PC-3 (cell line): ENCODE measurements around the gene PDXK. TPM values are rescaled to one million over a fixed set of nuclear protein-coding genes. Genes with fewer than 3 reads are reported as not detected.

Experiments
- ATAC-seq: fragments of 200-7000 bp; cut with Tn5 transposase; 2 replicates; pipeline ENCODE4 v1.9.1; 2020; ENCODE audit warnings: mild to moderate bottlenecking, moderate library complexity
- BruUV-seq: library from RNA; stranded (reverse); fragments of 400-500 nt; replicated peaks from 2 replicates; lab custom pipeline; 2021; lab: Mats Ljungman, UMichigan
- CTCF ChIA-PET: fragments of 300-600 bp; sonication (Branson Sonifier 250); formaldehyde crosslinking; loops from one replicate; lab custom pipeline; 2022; ENCODE audit warnings: antibody characterized with exemption; lab: Charles Lee
- POLR2A ChIA-PET: fragments of 300-600 bp; sonication (Branson Sonifier 250); formaldehyde crosslinking; loops from one replicate; lab custom pipeline; 2022; ENCODE audit warnings: antibody characterized with exemption; ENCODE audit not compliant: unreplicated experiment; lab: Charles Lee
- DNase-seq: peaks from one replicate; pipeline ENCODE4 v3.0.0-alpha.2; 2015
- H2AFZ ChIP-seq: fragments of 300-600 bp; sonication (generic); 2 replicates; pipeline ENCODE4 v1.6.0; 2016; ENCODE audit warnings: antibody characterized with exemption, low read length
- H3F3A ChIP-seq: fragments of 300-600 bp; sonication (generic); one replicate; pipeline ENCODE4 v1.6.0; 2017; ENCODE audit warnings: antibody characterized with exemption, low read length, control low read depth, mild to moderate bottlenecking; ENCODE audit not compliant: unreplicated experiment
- H3K27ac ChIP-seq: fragments of 300-600 bp; sonication (generic); 2 replicates; pipeline ENCODE4 v1.5.1; 2016; ENCODE audit warnings: mild to moderate bottlenecking, low read length
- H3K27me3 ChIP-seq: fragments of 300-600 bp; sonication (generic); 2 replicates; pipeline ENCODE4 v1.6.1; 2016; ENCODE audit warnings: low read length, mixed read lengths
- H3K36me3 ChIP-seq: fragments of 300-600 bp; sonication (generic); 2 replicates; pipeline ENCODE4 v1.6.1; 2016; ENCODE audit warnings: low read depth, mixed run types, low read length, mixed read lengths
- H3K4me1 ChIP-seq: fragments of 300-600 bp; sonication (generic); 2 replicates; pipeline ENCODE4 v1.5.1; 2016; ENCODE audit warnings: low read length; ENCODE audit not compliant: insufficient read depth
- H3K4me2 ChIP-seq: fragments of 300-600 bp; sonication (generic); 2 replicates; pipeline ENCODE4 v1.6.0; 2016; ENCODE audit warnings: low read length
- H3K4me3 ChIP-seq: fragments of 300-600 bp; sonication (generic); 2 replicates; pipeline ENCODE4 v1.5.1; 2016; ENCODE audit warnings: mild to moderate bottlenecking, low read length, mixed read lengths
- H3K79me2 ChIP-seq: fragments of 300-600 bp; sonication (generic); 2 replicates; pipeline ENCODE4 v1.6.1; 2017; ENCODE audit warnings: low read length, mixed read lengths
- H3K9ac ChIP-seq: fragments of 300-600 bp; sonication (generic); 2 replicates; pipeline ENCODE4 v1.6.0; 2016; ENCODE audit warnings: mild to moderate bottlenecking, low read length
- H3K9me2 ChIP-seq: fragments of 300-600 bp; sonication (generic); replicated peaks from 2 replicates; pipeline ENCODE4 v1.6.1; 2016; ENCODE audit warnings: mixed run types, low read length, mixed read lengths
- H3K9me3 ChIP-seq: fragments of 300-600 bp; sonication (generic); 2 replicates; pipeline ENCODE4 v1.6.1; 2016; ENCODE audit warnings: low read length, mixed read lengths
- H4K20me1 ChIP-seq: fragments of 300-600 bp; sonication (generic); 2 replicates; pipeline ENCODE4 v1.6.1; 2016; ENCODE audit warnings: low read length, mixed read lengths
- EZH2 ChIP-seq: fragments of 300-600 bp; sonication (generic); IDR thresholded peaks from one replicate; pipeline ENCODE4 v1.6.1; 2017; ENCODE audit warnings: antibody characterized with exemption, mild to moderate bottlenecking, low read length; ENCODE audit not compliant: unreplicated experiment
- EZH2phosphoT487 ChIP-seq: fragments of 300-600 bp; sonication (generic); IDR thresholded peaks from 2 replicates; pipeline ENCODE4 v1.6.1; 2018; ENCODE audit warnings: mild to moderate bottlenecking, antibody characterized with exemption, low read length, borderline replicate concordance
- intact Hi-C: fragments of 100-400 bp; cut with micrococcal nuclease; formaldehyde crosslinking; loops from 2 replicates; pipeline ENCODE4 v1.9.0; 2023
- total RNA-seq: library from RNA; depleted of rRNA; stranded (reverse); fragments of >200 nt; gene quantifications from 2 replicates; pipeline ENCODE4 v1.2.3, GENCODE V29; 2014
- TF ChIP-seq, protein P1 (sequence below): fragments of 300-600 bp; sonication (generic); conservative IDR thresholded peaks from 2 replicates; pipeline ENCODE4 v1.5.1; 2017; ENCODE audit warnings: antibody characterized with exemption, low read depth, mild to moderate bottlenecking, low read length

Gene PDXK
- total RNA-seq, 1 experiment from 2014 or later, result 464 TPM

DNA sequence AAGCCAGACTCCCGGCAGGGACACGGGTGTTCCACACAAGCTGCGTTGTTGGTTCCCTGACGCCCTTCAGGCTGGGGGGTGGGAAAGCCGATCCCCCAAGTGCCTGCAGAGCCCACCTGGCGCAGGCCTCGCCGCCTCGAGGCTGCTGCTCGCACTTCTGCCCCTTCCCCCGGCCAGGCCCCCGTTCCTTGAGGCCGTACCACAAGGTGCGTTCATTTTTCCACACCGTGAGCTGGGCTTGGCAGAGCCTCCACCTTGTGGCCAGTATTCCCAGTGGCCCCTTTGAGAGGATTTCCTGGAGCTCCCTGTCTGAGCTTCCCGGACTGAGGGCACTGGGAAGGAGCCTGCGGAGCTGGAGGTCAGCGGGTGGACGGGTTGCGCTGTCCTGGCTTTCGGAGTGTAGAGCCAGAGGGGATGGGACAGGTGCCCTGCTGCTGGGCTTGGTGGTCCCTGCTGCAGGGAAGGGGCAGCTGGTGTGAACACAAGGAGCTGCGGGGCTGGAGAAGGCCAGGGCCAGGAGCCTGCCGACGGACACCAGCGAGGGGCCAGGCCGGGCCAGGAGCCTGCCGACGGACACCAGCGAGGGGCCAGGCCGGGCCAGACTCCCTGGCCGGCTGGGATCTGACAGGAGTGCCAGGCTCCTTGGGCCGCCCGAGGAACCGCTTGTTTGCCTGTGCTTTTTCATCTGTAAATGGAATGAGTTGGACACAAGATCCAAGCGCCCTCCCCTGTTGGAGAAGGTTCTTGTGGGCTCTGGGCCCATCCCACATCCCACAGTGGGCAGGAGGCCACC lies 18.4 kb downstream of the PDXK start:
- POLR2A ChIA-PET, result interaction anchor here (0.5 kb wide), 1 partner anchor 24 kb away, joined by 3 read pairs; no protein-coding TSS in a partner anchor
- intact Hi-C loops, result no loop called here
- Histone ChIP-seq H3K27me3 (no peaks in the 10 kb centered on the region), H3K9me3 (no peaks in the 10 kb centered on the region), H3K4me3 (no peak overlapping the region), H3K9ac (no peak overlapping the region), H2AFZ (no peak overlapping the region), H3K9me2 (no peaks in the 10 kb centered on the region), H3K27ac (no peak overlapping the region), H3K36me3 (peaks cover 50% of the 10 kb centered on the region), H3K4me2 (no peak overlapping the region), H3F3A (no peaks in the 10 kb centered on the region), H3K4me1 (0 out of 2 replicates have a peak, but pooled peaks cover 3% of the 10 kb centered on the region), H4K20me1 (0 out of 2 replicates have a peak, but pooled peaks cover 25% of the 10 kb centered on the region), H3K79me2 (peaks cover 70% of the 10 kb centered on the region)
- CTCF ChIA-PET, result interaction anchor here (0.6 kb wide), 1 partner anchor 193 kb away, joined by 8 read pairs; no protein-coding TSS in a partner anchor
- BruUV-seq, result no TSS peak
- TF ChIP-seq, protein P1, sequence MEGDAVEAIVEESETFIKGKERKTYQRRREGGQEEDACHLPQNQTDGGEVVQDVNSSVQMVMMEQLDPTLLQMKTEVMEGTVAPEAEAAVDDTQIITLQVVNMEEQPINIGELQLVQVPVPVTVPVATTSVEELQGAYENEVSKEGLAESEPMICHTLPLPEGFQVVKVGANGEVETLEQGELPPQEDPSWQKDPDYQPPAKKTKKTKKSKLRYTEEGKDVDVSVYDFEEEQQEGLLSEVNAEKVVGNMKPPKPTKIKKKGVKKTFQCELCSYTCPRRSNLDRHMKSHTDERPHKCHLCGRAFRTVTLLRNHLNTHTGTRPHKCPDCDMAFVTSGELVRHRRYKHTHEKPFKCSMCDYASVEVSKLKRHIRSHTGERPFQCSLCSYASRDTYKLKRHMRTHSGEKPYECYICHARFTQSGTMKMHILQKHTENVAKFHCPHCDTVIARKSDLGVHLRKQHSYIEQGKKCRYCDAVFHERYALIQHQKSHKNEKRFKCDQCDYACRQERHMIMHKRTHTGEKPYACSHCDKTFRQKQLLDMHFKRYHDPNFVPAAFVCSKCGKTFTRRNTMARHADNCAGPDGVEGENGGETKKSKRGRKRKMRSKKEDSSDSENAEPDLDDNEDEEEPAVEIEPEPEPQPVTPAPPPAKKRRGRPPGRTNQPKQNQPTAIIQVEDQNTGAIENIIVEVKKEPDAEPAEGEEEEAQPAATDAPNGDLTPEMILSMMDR, result no peak
- TF ChIP-seq EZH2, result no peak
- DNase-seq, result no peak
- no peak for ATAC-seq

DNA sequence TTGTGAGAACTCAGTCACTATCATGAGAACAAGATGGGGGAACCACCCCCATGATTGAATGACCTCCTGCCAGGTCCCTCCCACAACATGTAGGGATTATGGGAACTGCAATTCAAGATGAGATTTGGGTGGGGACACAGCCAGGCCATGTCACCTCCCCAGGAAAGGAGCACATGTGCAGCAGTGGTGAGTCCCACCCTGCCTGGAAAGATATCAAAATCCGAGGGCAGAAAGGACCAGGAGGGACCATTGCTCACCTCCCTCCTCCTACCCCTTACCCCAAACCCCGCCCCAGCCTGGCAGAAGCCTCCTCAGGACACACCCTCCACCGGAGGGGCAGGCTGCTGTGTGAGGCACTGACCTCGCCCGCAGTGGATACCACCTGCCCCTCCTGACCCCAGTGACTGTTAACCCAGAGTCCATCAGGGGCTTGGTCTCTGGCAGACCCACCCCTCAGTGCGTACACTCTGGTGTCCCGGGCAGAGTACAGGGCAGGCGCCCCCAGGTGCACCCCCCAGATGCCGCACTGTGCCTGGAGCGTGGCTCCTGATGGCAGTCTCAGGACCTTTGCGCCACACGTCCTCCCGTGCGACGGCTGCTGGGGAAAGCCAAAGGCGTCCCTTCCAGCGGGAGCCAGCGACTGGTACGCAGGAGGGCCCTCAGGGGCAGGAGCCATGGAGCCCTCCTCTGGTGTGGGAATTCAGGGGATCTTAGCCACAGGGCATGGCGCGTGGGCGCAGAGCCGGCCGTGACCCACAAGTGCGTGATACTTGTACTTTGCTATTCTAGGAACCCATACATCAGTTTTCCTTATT lies 20.9 kb downstream of the PDXK start:
- DNase-seq (no peak), ATAC-seq (peak; percentile 57)
- Histone ChIP-seq H3F3A (no peaks in the 10 kb centered on the region), H3K9me2 (no peaks in the 10 kb centered on the region), H4K20me1 (0 out of 2 replicates have a peak, but pooled peaks cover 12% of the 10 kb centered on the region), H3K79me2 (peaks cover 46% of the 10 kb centered on the region), H3K36me3 (peaks cover 54% of the 10 kb centered on the region), H3K4me2 (no peak overlapping the region), H2AFZ (no peak overlapping the region), H3K4me3 (no peak overlapping the region), H3K4me1 (0 out of 2 replicates have a peak, but pooled peaks cover 3% of the 10 kb centered on the region), H3K27ac (no peak overlapping the region), H3K9me3 (no peaks in the 10 kb centered on the region), H3K9ac (no peak overlapping the region), H3K27me3 (no peaks in the 10 kb centered on the region)
- intact Hi-C loops, result no loop called here
- ChIA-PET CTCF (no interaction called here), POLR2A (interaction anchor here (0.6 kb wide), 1 partner anchor 154 kb away, joined by 4 read pairs; no protein-coding TSS in a partner anchor)
- TF ChIP-seq EZH2 (no peak), EZH2phosphoT487 (no peak)
- TF ChIP-seq, protein P1, result no peak
- no TSS peak for BruUV-seq
